ENCODE measurements around the gene HOMER3. TPM values are rescaled to one million over a fixed set of nuclear protein-coding genes. Genes with fewer than 3 reads are reported as not detected.

The HOMER3 gene
- total RNA-seq, 1 donor from 2014 or later: 69.4 TPM

- TF ChIP-seq CTCF (IDR thresholded peaks at IDR 0.05; ENCODE audit: unreplicated experiment): no peak
Observed at GRCh38 chr19:18908917-18909619, 31.9 kb downstream of the HOMER3 start.

GRCh38 chr19:18906605-18907519, 34.2 kb downstream of the HOMER3 start:
- no peak for TF ChIP-seq CTCF (IDR thresholded peaks at IDR 0.05; ENCODE audit: unreplicated experiment)
- DNase-seq (ENCODE audit: low spot score, unreplicated experiment): no peak
- Mint-ChIP-seq H3K9me3 (ENCODE audit: low read depth) (no peaks in the 10 kb centered on the region), H3K36me3 (ENCODE audit: insufficient read depth) (no peaks in the 10 kb centered on the region), H3K4me3 (ENCODE audit: low read depth) (no peak overlapping the region), H3K27ac (no peak overlapping the region), H3K4me1 (ENCODE audit: low read depth) (no peaks in the 10 kb centered on the region), H3K27me3 (no peaks in the 10 kb centered on the region)

More at GRCh38 chr19:18908917-18909619, 31.9 kb downstream of the HOMER3 start:
- H3K4me1 Mint-ChIP-seq (ENCODE audit: low read depth): no peaks in the 10 kb centered on the region
- peaks cover 8% of the 10 kb centered on the region for H3K36me3 Mint-ChIP-seq (ENCODE audit: insufficient read depth)
- no peak for DNase-seq (ENCODE audit: low spot score, unreplicated experiment)
- no peak overlapping the region for H3K4me3 Mint-ChIP-seq (ENCODE audit: low read depth)
- H3K27ac Mint-ChIP-seq: no peak overlapping the region
- no peaks in the 10 kb centered on the region for H3K27me3 Mint-ChIP-seq
- H3K9me3 Mint-ChIP-seq (ENCODE audit: low read depth): no peaks in the 10 kb centered on the region

GRCh38 chr19:18905513-18906236, 35.3 kb downstream of the HOMER3 start:
- Mint-ChIP-seq H3K36me3 (ENCODE audit: insufficient read depth) (peaks cover 4% of the 10 kb centered on the region), H3K4me3 (ENCODE audit: low read depth) (no peak overlapping the region), H3K27ac (no peak overlapping the region), H3K4me1 (ENCODE audit: low read depth) (no peaks in the 10 kb centered on the region), H3K27me3 (no peaks in the 10 kb centered on the region), H3K9me3 (ENCODE audit: low read depth) (no peaks in the 10 kb centered on the region)
- no peak for DNase-seq (ENCODE audit: low spot score, unreplicated experiment)
- no peak for TF ChIP-seq CTCF (IDR thresholded peaks at IDR 0.05; ENCODE audit: unreplicated experiment)

GRCh38 chr19:18905058-18905456, 36.0 kb downstream of the HOMER3 start:
- Mint-ChIP-seq H3K27me3 (no peaks in the 10 kb centered on the region), H3K4me3 (ENCODE audit: low read depth) (no peak overlapping the region), H3K36me3 (ENCODE audit: insufficient read depth) (peaks cover 4% of the 10 kb centered on the region), H3K4me1 (ENCODE audit: low read depth) (no peaks in the 10 kb centered on the region), H3K27ac (no peak overlapping the region), H3K9me3 (ENCODE audit: low read depth) (no peaks in the 10 kb centered on the region)
- DNase-seq (ENCODE audit: low spot score, unreplicated experiment): no peak
- TF ChIP-seq CTCF (IDR thresholded peaks at IDR 0.05; ENCODE audit: unreplicated experiment): no peak

Data from progenitor cell of endocrine pancreas (in vitro differentiated cells).